DMS153 treated with DMSO at 0.1 percent for 48 hours (cell line): ENCODE results near the gene MYEOV.

Experiments used
- DNase-seq: peaks from one replicate; lab custom pipeline; 2025; ENCODE audit not compliant: unreplicated experiment; lab: John Stamatoyannopoulos, UW

MYEOV gene

GRCh38 chr11:69339041-69339733 is 45.2 kb downstream of the MYEOV start:
- no peak for DNase-seq

GRCh38 chr11:69339983-69340565 is 46.1 kb downstream of the MYEOV start:
- no peak for DNase-seq

- DNase-seq, result no peak
These were observed 48.8 kb downstream of the MYEOV start for GRCh38 chr11:69342588-69343330.

GRCh38 chr11:69343401-69344321 is 49.7 kb downstream of the MYEOV start:
- DNase-seq, result no peak

- no peak for DNase-seq
These were observed 50.7 kb downstream of the MYEOV start for GRCh38 chr11:69344570-69345145.
